Activated CD8-positive, alpha-beta memory T cell treated with anti-CD3 and anti-CD28 coated beads for 1 hour (primary cell): ENCODE measurements around the gene SCAF4.
"Not testable (repeated sequence)": the region's sequence is repeated elsewhere in the genome, so short reads cannot be mapped to it uniquely, and the experiment has no call there.

Experiments used
- DNase-seq, 2 donors: peaks; one replicate each; pipeline ENCODE4 v3.0.0-alpha.2; 2020; ENCODE audit warnings: low read depth in 1 of 2; ENCODE audit errors: extremely low read depth in 1 of 2

SCAF4 gene

DNA sequence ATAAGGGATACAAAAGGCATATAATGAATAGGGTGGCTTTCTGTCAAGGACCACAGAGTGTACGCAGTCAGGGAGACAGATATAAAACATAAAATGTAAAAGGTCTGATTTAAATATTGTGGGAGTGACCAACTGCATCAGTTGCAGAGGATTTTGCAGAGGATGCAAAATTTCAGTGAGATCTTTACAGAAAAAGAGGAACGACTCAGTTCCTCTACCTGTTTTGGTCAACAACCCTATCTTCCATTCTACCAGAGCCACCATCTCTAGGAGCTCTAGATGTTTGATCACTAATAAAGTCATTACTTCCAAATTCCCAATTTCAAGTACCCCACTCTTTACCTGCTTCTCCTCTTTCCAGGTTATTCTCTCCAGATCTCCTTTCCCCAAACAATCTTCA lies 56.0 kb downstream of the SCAF4 start:
- DNase-seq = no peak

DNA sequence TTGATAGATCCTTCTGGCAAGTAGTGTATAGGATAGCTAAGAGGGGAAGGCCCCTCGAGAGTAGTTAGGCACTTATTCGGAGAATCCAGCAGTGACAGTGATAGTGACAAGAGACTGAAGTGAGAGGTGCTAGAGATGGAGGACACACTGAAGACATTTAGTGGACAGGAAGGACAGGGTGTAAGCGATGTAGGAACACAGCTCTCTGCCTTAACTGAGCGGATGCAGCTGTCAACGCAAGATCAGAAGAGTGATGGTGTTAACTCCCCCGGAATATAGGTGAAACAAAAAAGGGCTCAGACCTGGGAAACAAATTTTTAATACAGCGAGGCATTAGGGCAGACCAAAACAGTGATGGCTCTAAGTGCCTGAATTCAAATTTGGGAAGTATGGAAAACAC lies 56.6 kb downstream of the SCAF4 start:
- no peak for DNase-seq

DNA sequence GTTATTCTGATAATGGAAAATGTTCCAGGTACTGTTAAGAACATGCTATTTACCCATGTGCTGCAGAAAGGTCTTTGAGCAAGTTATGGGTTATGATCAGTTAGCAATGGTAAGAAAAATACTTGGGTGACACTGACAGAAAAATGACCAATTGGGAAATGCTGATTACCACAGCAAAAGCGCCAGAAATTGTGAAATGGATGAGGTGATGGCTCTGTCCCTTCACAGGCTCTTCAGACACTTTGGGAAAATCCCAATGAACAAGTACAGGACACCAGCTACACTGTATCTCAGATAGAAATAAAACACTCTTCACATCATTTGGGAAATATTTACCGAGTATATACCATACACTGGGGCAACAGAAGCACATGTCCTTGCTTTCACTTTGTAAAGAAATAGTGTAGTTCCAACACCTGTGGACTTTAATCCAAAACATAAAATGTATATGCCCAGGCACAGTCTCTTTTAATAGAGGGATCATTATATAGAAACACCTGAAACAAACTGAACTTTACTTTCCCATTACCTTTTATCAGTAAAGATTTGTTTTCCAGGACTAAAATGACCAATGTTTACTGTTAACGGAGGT lies 58.5 kb downstream of the SCAF4 start:
- DNase-seq = no peak

DNA sequence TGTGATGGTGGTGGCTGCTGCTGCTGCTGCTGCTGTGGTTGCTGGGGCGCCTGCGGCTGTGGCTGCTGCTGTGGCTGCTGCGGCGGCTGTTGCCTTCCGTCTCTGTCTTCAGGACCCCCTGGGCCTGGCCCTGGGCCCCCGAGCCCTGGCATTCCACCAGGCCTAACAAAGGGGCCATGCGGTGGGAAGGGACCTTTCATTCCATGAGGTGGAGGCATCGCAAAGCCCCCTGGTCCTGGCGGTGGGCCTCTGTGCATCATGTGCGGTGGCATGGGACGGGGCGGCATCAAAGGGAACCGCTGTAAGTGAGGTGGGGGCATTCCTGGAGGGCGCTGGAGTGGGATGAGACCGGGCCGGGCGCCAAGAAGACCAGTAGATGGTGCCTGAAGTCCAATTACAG lies 60.0 kb downstream of the SCAF4 start:
- DNase-seq = no peak

DNA sequence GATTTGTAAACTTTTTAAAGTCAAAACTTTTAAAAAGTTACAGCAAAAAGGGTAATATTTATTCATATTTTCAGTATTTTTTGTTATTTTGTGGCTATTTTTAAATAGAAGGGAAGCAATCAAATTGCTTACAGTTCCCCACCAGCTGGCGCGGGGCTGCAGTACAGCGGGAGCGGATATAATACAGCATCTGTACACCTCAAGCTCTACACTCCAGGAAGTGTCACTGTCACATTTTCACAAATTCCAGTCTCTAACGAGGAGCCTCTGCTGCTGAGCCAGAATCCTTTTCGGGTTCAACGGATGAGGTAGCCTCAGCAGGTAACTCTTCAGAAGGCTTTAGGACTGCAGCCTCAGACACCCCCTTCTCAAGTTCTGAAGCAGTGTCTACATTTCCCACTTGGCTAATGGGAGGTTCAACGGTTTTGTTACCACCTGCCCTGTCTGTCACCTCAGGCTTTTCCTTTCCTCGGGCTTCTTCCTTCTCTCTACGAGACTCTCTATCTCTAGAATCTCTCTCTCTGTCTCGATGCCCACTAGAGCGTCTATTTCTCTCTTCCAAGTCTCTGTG lies 60.7 kb downstream of the SCAF4 start:
- no peak for DNase-seq

DNA sequence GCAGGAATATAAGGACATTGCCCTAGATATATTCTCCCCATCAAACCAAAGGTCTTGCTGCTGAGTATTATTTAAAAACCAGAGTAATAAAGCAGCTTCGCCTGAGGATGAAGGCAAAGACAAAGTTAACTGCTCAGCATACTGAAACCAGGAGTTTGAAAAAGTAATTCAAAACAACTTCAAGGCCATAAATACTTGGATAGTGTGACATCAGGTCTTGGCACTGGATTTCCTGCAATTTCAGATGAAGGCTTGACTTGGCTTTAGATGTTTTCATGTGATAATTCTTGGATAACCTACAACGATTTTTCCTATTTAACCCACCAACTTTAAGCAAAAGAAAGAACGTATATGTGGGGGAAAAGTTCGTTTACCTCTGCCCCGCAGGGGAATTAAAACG lies 61.8 kb downstream of the SCAF4 start:
- DNase-seq = no peak

DNA sequence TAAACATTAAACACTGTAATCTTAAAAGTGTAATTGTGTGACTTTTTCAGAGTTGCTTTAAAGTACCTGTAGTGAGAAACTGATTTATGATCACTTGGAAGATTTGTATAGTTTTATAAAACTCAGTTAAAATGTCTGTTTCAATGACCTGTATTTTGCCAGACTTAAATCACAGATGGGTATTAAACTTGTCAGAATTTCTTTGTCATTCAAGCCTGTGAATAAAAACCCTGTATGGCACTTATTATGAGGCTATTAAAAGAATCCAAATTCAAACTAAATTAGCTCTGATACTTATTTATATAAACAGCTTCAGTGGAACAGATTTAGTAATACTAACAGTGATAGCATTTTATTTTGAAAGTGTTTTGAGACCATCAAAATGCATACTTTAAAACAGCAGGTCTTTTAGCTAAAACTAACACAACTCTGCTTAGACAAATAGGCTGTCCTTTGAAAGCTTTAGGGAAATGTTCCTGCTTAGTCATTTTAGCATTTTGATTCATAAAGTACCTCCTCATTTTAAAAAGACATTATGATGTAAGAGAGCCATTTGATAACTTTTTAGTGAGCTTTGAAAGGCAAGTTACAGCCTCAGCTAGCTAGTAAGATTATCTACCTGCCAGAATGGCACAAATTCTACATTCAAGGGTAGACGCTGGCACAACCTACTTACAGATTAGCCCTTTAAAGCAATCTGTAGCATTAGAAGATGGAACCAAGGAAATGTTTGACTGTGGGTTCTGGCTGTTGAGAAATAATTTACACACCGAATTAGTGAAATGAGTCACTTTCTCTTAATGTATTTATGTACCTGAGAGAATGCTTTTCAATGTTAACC lies 63.0 kb downstream of the SCAF4 start:
- no peak for DNase-seq

DNA sequence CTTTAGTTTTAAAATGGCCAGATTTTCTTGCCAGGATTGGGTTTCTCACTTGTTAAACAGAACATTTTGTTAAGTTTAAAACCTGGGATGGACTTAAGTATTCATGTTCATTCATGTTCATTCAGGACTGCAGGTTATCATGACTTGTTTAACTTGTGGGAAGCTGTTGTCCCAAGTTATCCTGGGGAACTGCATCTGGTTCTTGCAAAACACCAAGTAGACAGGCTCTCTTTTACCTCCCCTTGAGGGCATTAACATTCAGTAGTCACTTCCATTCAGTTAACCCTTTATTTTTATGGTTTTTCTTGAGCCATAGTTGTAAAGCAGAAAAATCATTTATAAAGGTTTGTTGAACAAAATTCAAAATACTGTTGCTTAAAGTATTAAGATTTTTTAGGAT lies 64.3 kb downstream of the SCAF4 start:
- DNase-seq = no peak

DNA sequence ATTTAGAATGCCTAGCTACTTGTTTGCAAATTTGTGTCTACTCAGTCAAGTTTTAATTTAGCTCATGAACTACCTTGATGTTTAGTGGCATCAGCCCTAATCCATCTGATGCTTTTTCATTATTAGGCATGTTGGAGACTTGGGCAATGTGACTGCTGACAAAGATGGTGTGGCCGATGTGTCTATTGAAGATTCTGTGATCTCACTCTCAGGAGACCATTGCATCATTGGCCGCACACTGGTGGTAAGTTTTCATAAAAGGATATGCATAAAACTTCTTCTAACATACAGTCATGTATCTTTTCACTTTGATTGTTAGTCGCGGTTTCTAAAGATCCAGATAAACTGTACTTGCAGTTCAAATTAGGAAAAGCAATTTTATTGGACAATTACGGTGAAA lies 64.8 kb downstream of the SCAF4 start:
- no peak for DNase-seq

DNA sequence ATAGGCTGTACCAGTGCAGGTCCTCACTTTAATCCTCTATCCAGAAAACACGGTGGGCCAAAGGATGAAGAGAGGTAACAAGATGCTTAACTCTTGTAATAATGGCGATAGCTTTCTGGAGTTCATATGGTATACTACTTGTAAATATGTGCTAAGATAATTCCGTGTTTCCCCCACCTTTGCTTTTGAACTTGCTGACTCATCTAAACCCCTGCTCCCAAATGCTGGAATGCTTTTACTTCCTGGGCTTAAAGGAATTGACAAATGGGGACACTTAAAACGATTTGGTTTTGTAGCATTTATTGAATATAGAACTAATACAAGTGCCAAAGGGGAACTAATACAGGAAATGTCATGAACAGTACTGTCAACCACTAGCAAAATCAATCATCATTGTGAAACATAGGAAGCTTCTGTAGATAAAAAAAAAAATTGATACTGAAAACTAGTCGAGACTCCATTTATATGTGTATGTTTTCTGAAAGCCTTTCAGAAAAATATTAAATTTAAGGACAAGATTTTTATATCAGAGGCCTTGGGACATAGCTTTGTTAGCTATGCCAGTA lies 65.4 kb downstream of the SCAF4 start:
- no peak for DNase-seq

DNA sequence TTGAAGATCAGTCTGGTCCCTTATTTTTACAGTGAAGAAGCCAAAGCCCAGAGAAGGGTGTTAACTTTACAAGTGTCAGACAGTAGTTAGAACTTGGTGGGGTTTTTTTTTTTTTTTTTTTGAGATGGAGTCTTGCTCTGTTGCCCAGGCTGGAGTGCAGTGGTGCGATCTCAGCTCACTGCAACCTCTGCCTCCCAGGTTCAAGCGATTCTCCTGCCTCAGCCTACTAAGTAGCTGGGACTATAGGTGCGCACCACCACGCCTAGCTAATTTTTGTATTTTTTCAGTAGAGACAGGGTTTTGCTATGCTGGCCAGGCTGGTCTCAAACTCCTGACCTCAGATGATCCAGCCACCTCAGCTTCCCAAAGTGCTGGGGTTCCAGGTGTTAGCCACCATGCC lies 66.0 kb downstream of the SCAF4 start:
- DNase-seq = not testable (repeated sequence)

DNA sequence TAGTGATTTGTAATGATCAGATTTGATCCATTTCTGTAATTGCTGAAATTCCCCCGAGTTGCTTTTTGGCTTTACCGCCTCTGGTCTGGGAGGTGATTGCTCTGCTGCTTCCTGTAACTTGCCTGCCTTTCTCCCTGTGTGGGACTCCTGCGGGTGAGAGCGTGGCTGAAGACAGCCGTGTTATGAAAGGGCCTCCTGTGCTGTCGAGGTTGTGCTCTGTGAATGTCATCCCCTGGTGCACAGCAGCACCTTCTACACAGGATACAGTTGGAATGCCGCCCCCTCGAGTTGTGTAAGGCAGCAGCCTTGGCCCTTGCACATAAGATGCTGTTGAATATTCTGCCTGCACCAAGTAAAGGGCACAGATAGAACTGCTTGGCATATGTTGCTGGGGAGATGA lies 66.5 kb downstream of the SCAF4 start:
- no peak for DNase-seq

DNA sequence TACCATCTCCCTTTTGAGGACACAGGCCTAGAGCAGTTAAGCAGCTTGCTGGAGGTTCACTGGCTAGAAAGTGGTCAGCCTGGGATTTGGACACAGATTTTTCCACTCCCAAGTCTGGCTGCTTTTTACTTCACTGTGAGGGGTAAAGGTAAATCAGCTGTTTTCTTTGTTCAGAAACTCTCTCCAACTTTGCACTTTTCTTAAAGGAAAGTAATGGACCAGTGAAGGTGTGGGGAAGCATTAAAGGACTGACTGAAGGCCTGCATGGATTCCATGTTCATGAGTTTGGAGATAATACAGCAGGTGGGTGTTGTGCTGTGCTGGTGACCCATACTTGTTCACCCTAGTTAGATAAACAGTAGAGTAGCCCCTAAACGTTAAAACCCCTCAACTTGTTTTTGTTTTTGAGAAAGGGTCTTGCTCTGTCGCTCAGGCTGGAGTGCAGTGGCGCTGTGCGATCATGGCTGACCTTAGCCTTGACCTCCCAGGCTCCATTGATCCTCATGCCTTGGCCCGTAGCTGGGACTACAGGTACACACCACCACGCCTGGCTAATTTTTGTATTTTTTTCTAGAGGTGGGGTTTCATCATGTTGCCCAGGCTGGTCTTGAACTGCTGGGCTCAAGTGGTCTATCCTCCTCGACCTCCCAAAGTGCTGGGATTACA lies 68.2 kb downstream of the SCAF4 start:
- no peak for DNase-seq

DNA sequence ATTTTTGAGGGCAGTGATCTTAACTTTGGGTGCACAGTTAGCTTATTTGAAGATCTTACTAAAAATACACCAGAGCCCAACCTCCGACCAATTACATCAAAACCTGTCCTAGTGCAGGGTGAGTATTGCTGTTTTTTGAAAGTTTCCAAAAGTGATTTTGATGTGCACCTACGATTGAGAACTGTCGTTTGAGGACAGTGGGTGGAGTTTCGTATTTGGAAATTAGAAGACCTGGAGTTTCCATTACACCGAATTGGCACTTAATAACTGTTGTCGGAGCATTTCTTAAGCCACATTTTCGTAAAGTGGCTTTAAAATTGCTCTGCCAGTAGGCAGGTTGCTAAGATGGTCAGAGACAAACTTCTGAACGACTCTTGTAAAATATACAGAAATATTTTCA lies 71.3 kb downstream of the SCAF4 start:
- DNase-seq = no peak

DNA sequence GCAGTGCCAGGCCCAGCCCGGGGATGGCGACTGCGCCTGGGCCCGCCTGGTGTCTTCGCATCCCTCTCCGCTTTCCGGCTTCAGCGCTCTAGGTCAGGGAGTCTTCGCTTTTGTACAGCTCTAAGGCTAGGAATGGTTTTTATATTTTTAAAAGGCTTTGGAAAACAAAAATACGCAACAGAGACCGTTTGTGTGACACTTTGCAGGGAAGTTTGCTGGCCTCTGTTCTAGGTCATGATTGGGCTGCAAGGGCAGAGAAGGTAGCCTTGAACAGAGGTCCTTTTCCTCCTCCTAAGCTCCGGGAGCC lies 71.7 kb downstream of the SCAF4 start:
- no peak for DNase-seq

DNA sequence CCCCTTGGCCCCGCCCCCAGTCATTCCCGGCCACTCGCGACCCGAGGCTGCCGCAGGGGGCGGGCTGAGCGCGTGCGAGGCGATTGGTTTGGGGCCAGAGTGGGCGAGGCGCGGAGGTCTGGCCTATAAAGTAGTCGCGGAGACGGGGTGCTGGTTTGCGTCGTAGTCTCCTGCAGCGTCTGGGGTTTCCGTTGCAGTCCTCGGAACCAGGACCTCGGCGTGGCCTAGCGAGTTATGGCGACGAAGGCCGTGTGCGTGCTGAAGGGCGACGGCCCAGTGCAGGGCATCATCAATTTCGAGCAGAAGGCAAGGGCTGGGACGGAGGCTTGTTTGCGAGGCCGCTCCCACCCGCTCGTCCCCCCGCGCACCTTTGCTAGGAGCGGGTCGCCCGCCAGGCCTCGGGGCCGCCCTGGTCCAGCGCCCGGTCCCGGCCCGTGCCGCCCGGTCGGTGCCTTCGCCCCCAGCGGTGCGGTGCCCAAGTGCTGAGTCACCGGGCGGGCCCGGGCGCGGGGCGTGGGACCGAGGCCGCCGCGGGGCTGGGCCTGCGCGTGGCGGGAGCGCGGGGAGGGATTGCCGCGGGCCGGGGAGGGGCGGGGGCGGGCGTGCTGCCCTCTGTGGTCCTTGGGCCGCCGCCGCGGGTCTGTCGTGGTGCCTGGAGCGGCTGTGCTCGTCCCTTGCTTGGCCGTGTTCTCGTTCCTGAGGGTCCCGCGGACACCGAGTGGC lies 72.2 kb downstream of the SCAF4 start, which contains the start of gene SOD1:
TSS of gene SOD1 (plus strand) at position 158 of the 723 bp plus-strand sequence. CDS start at position 235, 77 bp downstream.
- peak; percentile 93 to 94 for DNase-seq

DNA sequence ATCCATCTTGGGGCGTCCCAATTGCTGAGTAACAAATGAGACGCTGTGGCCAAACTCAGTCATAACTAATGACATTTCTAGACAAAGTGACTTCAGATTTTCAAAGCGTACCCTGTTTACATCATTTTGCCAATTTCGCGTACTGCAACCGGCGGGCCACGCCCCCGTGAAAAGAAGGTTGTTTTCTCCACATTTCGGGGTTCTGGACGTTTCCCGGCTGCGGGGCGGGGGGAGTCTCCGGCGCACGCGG lies 72.7 kb downstream of the SCAF4 start:
- DNase-seq = no peak

DNA sequence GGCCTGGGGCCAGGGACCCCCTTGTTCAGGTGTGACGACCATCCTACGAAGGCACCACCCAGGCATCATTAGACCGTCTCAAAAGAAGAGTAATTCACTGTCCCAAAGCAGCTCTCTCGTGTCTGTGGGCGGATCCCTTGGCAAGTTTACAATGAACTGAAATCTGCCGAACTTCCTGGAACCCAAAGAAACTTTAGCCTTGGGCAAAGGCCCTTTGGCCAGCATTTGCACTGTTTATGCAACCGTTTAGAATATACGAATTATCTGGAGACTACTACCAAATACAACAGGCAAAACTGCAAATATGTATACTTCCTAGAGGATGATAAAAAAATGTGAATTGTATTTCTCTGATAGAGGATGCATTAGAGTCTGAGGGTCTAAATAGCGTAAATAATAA lies 73.9 kb downstream of the SCAF4 start:
- DNase-seq = no peak

DNA sequence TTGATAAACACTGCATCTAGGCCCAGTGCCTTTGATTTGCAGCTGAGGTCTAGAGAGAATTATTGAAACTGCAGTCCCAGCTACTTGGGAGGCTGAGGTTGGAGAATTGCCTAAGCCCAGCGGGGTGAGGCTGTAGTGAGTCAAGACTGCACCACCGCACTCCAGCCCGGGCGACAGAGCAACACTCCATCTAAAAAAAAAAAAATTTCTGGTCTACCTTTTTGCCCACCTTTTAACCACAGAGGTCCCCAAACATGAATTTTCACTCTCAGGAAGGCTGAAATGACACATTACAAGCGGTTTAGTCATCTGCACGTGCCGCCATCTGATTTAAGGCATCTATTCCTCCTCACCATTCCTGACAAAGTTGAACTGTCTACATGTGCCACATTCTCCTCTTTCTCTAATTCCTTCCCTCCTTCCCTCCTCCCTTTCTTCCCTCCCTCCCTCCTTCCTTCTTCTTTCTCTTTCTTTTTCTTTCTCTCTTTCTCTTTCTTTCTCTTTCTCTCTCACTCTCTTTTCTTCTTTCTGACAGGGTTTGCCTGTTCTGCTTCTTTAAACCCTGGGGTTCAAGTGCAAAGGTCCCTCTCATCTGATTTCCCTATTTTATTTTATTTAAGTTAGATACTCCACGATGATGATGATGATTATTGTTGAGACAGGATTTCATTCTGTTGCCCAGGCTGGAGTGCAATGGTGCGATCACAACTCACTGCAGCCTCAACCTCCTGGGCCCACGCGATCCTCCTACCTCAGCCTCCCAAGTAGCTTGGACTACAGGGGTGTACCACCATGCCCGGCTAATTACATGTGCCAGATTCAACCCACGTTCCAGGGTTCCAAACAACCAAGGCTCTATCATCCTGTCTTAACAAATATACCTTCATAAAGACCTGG lies 75.5 kb downstream of the SCAF4 start:
- DNase-seq = no peak
